Measurements from ENCODE around the gene MNAT1. TPM values are rescaled to one million over a fixed set of nuclear protein-coding genes. Genes with fewer than 3 reads are reported as not detected.
"Not testable (repeated sequence)": the region's sequence is repeated elsewhere in the genome, so short reads cannot be mapped to it uniquely, and the experiment has no call there.

Gene MNAT1
- polyA plus RNA-seq, 1 donor: 48.6 TPM

- DNase-seq: no peak
These were observed 147.7 kb downstream of the MNAT1 start for GRCh38 chr14:60882219-60882618.

DNA sequence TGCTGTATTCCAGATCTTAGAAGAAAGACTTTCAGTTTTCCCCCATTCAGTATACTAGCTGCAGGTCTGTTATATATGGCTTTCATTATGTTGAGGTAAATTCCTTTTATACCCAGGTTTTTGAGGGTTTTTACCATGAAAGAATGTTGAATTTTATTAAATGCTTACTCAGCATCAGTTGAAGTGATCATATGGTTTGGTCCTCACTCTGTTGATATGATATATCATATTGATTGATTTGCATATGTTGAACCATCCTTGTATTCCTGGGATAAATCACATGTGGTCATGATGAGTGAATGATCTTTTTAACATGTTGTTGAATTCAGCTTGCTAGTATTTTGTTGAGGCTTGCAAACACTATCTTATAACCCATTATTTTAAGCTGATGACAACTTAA is 149.6 kb downstream of the MNAT1 start:
- no peak for DNase-seq

DNA sequence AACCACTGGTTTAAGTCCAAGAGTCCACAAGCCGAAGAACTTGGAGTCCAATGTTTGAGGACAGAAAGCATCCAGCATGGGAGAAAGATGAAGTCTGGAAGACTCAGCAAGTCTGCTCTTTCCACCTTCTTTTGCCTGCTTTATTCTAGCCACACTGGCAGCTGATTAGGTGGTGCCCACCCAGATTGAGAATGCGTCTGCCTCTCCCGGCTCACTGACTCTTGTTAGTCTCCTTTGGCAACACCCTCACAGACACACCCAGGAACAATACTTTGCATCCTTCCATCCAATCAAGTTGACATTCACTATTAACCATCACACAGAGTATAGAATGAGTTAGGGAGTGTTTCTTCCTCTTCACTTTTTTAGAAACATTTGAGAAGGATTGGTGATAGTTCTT is 156.1 kb downstream of the MNAT1 start:
- not testable (repeated sequence) for DNase-seq

DNA sequence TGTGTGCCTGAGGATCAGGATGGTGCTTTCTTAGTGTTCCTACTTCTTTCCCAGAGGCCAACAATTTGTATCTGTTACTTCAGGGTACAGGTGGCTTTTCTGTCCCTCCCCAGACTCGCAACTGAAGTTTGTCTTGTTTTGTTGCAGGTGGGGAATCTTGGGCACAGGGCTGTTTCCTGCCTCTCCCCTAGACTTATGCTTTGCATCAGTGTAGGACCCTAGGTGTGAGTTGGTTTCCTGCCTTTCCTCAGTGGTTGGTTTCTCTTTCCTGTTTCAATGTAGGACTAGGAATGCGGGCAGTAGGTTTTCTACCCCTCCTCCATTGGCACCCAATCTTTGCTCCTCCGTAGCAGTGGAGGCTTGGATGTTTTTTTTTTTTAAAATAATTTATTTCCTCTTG is 159.3 kb downstream of the MNAT1 start:
- no peak for DNase-seq

DNA sequence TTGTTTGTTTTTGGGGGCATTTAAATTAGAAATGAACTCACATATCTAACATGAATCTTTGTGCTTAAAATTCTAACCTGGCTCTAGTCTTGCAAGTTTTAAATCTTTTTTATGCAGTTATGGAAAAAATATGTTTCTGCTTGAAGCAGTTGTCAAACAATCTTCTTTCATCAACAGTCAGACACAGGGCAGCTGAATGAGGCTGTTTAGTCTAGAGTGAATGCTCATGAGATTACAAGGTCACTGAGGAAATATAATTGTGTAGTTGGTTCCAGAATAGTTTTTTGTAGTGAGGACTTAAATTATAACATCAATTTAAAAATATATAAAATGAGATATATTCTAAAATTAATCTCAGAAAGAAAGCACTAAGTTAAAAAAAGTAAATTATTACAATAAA is 169.8 kb downstream of the MNAT1 start:
- no peak for DNase-seq

- DNase-seq: no peak
These were observed 171.4 kb downstream of the MNAT1 start for GRCh38 chr14:60905923-60906322.

DNA sequence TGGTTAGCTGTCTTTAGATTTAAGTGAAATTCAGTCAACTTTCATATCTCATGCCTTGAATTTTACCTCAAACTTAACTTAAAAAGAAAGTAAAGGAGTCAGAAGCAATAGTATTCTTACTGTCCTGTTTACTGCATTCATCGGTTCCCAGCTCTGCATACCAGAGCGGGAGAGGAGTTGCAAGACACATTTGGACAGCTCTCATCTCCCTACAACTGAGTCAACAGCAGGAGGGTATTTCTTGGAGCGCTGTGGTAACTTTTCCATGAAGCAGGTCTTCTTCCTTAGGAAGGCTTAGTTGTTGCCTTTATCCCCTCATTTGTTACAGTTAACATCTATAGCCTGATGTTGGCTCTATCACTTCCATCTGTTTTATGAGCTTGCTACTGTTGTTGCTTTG is 181.2 kb downstream of the MNAT1 start:
- DNase-seq: no peak

- no peak for DNase-seq
These were observed 187.5 kb downstream of the MNAT1 start for GRCh38 chr14:60922050-60922449.

GRCh38 chr14:60925286-60925685 is 190.7 kb downstream of the MNAT1 start:
- DNase-seq: no peak

- no peak for DNase-seq
These were observed 191.4 kb downstream of the MNAT1 start for GRCh38 chr14:60926002-60926401.

GRCh38 chr14:60931218-60931617 is 196.7 kb downstream of the MNAT1 start:
- DNase-seq: no peak

GRCh38 chr14:60933920-60934655 is 199.5 kb downstream of the MNAT1 start:
- no peak for DNase-seq

GRCh38 chr14:60935319-60935718 is 200.8 kb downstream of the MNAT1 start:
- no peak for DNase-seq

DNA sequence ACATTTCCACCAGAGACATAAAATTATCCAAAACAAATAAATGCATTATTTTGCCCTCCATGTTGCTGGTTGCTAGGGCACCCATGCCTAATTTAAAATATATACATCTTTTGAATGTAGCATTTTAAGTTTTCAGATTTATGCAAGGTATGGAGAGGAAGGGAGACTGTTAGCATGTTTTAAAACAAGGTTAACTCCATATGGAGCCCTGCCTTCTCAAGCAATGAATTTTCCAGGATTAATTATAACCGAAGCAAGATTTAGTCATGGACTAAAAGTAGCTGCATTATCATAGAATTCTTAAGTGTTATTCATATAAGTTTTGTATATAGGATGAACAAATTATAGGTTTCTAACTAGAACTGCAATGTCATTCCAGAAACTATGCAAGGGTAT is 209.1 kb downstream of the MNAT1 start:
- DNase-seq: no peak

DNA sequence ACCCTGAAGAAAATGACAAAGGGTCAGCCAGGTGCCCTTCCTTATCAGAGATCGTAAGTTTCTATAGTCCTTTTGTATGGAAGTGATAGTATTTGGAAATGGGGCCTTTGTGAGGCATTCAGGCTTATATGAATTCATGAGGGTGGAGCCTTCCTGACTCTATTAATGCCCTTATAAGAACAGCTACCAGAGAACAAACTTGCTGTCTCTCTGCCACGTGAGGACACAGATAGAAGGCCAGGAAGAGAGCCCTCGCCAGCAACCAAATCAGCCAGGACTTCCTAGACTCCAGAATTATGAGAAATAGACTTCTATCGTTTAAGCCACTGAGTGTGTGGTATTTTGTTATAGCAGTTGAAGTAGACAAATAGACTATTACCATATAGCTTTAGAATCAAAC is 209.6 kb downstream of the MNAT1 start:
- DNase-seq: no peak

- no peak for DNase-seq
These were observed 211.4 kb downstream of the MNAT1 start for GRCh38 chr14:60945984-60946383.

DNA sequence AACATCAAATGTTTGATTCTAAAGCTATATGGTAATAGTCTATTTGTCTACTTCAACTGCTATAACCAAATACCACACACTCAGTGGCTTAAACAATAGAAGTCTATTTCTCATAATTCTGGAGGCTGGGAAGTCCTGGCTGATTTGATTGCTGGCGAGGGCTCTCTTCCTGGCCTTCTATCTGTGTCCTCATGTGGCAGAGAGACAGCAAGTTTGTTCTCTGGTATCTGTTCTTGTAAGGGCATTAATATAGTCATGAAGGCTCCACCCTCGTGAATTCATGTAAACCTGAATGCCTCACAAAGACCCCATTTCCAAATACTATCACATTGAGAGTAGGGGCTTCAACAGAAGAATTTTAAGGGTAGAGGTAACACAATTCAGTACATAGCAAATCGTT is 212.2 kb downstream of the MNAT1 start:
- no peak for DNase-seq

- no peak for DNase-seq
These were observed 217.3 kb downstream of the MNAT1 start for GRCh38 chr14:60951776-60952435.

DNA sequence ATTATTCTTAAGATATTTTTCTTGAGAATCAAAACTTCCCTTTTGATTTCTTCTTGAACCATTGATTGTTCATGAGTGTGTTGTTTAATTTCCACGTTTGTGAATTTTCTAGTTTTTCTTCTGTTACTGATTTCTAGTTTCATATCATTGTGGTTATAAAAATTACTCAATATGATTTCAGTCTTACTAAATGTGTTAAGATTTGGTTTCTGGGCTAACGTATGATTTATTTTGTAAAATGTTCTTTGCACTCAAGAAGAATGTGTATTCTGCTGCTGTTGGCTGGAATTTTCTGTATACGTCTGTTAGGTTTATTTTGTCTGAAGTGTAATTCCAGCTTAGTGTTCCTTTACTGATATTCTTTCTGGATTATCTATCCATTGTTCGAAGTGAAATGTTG is 221.6 kb downstream of the MNAT1 start:
- DNase-seq: no peak

DNA sequence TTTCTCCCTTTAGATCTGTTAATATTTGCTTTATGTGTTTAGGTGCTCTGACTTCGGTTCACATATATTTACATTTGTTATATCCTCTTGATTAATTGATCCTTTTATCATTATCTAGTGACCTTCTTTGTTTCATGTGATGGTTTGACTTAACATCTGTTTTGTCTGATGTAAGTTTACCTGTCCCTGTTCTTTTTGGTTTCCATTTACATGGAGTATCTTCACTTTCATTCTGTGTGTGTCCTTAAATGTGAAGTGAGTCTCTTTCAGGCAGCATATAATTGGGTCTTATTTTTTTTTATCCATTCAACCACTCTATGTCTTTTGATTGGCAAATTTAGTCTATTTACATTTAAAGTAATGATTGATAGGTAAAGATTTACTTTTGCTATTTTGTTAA is 222.1 kb downstream of the MNAT1 start:
- DNase-seq: no peak

DNA sequence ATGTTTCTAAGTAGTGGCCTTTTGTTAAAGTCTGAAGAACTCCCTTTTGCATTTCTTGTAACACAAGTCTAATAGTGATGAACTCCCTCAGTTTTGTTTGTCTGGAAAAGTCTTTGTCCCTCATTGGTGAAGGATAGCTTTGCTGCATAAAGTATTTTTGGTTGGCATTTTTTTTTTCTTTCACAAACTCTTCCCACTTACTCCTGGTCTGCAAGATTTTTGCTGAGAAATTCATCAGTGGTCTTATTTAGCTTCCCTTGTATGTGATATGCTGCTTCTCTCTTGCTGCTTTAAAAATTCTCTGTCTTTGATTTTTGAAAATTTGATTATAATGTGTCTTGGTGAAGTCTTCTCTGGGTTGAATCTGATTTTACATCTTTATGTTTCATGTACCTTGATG is 223.6 kb downstream of the MNAT1 start:
- DNase-seq: no peak

DNA sequence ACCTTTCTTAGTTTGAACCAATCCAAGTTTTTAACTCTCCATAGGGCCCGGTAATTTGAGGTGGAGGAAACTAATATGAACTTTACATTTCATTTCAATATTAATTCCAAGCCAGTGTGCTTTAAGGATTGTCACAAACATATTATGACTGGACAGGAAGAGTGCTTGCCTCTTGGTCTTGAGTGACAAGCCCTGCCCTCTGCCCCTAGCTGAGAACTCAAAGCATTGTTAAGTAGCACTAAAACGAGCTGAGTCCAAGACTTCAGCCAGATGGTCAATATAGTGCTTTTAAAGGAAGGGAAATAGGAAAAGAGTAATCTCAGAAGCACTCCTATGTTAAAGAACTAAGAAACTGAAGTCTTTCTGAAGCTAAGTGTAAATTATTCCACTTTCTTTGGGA is 229.2 kb downstream of the MNAT1 start:
- no peak for DNase-seq

GRCh38 chr14:60964904-60965303 is 230.3 kb downstream of the MNAT1 start:
- no peak for DNase-seq

DNA sequence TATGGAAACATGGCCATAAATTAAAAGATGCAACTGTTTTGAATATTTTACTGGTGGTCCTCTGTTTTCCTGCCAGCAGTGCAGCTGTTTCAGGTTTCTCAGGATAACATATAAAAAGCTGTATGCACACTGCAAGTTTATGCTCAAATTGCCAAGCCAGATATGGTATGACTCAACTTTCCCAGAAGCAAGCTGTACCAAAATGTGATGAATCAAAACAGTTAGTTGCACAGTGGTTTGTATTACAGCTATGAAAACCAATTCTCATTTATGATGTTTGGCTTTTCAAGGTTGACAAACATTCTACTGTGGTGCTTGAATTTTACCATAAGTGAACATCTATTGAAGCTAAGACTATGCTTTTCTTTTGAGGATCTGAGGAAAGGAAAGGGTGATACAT is 230.8 kb downstream of the MNAT1 start:
- DNase-seq: peak; percentile 64

GRCh38 chr14:60968099-60968498 is 233.5 kb downstream of the MNAT1 start:
- no peak for DNase-seq

All from hindlimb muscle (tissue), 1 donor.